HG02759 (cell line): Measurements from ENCODE around the gene APC2.
"Not testable (repeated sequence)": the region's sequence is repeated elsewhere in the genome, so short reads cannot be mapped to it uniquely, and the experiment has no call there.

ENCODE experiments used
- ATAC-seq: cut with Tn5 transposase; IDR thresholded peaks from one replicate; pipeline ENCODE4 v1.9.1; 2021; ENCODE audit warnings: mild to moderate bottlenecking, moderate library complexity; ENCODE audit not compliant: unreplicated experiment

APC2 gene

GRCh38 chr19:1416014-1416841, 33.7 kb upstream of the APC2 start:
- no peak for ATAC-seq

- ATAC-seq: no peak
Observed at GRCh38 chr19:1417145-1417544, 32.8 kb upstream of the APC2 start.

- ATAC-seq: no peak
Observed at GRCh38 chr19:1417681-1418495, 32.0 kb upstream of the APC2 start.

GRCh38 chr19:1418496-1418775, 31.5 kb upstream of the APC2 start:
- no peak for ATAC-seq

- no peak for ATAC-seq
Observed at GRCh38 chr19:1418951-1419738, 30.8 kb upstream of the APC2 start.

GRCh38 chr19:1420085-1420484, 29.8 kb upstream of the APC2 start:
- not testable (repeated sequence) for ATAC-seq

GRCh38 chr19:1420590-1420989, 29.3 kb upstream of the APC2 start:
- no peak for ATAC-seq

- ATAC-seq: no peak
Observed at GRCh38 chr19:1421218-1421957, 28.5 kb upstream of the APC2 start.

GRCh38 chr19:1421958-1422305, 28.0 kb upstream of the APC2 start:
- ATAC-seq: no peak

GRCh38 chr19:1422360-1422759, 27.6 kb upstream of the APC2 start:
- ATAC-seq: no peak

GRCh38 chr19:1422943-1423342, 27.0 kb upstream of the APC2 start:
- no peak for ATAC-seq

GRCh38 chr19:1423436-1424191, 26.3 kb upstream of the APC2 start:
- no peak for ATAC-seq

GRCh38 chr19:1424192-1424955, 25.5 kb upstream of the APC2 start:
- no peak for ATAC-seq

- no peak for ATAC-seq
Observed at GRCh38 chr19:1425102-1425837, 24.7 kb upstream of the APC2 start.

GRCh38 chr19:1425902-1426301, 24.0 kb upstream of the APC2 start:
- no peak for ATAC-seq

- ATAC-seq: no peak
Observed at GRCh38 chr19:1426736-1427135, 23.2 kb upstream of the APC2 start.

GRCh38 chr19:1427221-1427920, 22.6 kb upstream of the APC2 start:
- ATAC-seq: no peak

GRCh38 chr19:1428738-1429391, 21.1 kb upstream of the APC2 start:
- ATAC-seq: no peak
